HG03060 (cell line): ENCODE data around the gene SYTL5.
A peak's percentile ranks its signal among the peaks of the same experiment; 100 is the strongest.

Source experiments
- ATAC-seq: cut with Tn5 transposase; IDR thresholded peaks from one replicate; pipeline ENCODE4 v1.9.1; 2021; ENCODE audit warnings: low read depth, moderate number of reproducible peaks; ENCODE audit not compliant: unreplicated experiment

The SYTL5 gene

DNA sequence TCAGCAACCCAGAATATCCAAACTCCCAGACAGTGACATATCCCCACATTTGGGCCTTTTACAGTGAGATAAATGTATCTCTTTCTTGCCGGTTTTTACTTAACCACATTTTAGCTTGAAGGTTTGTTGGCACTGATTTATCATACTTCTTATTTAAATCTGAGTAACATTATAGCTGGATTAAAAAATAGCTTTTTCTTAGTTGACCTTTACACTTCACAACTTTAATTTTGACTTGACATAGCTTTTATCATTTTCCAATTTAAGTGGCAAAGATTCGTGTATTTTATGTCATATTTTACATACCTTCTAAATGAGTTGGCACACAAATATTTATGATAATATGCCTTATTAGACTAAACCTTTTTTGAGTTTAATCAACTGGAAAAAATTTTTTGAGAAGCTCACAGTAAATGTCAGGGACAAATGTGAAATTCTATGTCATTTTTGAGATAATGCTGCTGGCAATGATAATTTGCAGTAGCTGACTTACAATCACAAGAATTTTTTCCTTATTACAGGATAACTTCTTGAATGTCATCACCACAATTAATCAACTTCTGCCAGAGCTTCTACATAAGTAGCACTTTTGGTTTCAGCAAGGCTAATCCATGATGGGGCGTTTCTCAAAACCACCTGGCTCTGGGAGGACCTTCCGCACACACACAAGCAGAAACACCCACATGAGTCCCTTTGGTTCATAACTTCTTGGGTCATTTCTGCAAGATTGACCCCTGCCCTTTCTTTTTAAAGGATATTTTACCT lies 80.3 kb downstream of the SYTL5 start:
- ATAC-seq = no peak

DNA sequence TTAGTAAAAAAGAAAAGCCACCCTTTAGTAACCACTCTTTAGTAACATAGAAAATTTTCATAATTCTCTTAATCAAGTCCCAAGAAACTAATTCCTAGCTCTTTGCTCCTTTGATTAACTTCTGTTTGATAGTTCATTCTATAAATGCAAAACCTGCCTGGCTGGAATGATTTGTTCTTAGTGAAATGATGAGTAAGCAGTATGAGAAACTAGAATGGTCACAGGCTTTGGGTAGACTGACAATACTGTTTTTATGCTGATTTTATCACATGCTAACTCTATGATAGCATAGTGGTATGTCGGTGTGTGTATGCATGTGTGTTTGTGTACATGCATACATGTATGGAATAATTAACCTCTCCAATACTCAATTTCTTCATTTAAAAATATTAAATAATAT lies 81.2 kb downstream of the SYTL5 start:
- no peak for ATAC-seq

DNA sequence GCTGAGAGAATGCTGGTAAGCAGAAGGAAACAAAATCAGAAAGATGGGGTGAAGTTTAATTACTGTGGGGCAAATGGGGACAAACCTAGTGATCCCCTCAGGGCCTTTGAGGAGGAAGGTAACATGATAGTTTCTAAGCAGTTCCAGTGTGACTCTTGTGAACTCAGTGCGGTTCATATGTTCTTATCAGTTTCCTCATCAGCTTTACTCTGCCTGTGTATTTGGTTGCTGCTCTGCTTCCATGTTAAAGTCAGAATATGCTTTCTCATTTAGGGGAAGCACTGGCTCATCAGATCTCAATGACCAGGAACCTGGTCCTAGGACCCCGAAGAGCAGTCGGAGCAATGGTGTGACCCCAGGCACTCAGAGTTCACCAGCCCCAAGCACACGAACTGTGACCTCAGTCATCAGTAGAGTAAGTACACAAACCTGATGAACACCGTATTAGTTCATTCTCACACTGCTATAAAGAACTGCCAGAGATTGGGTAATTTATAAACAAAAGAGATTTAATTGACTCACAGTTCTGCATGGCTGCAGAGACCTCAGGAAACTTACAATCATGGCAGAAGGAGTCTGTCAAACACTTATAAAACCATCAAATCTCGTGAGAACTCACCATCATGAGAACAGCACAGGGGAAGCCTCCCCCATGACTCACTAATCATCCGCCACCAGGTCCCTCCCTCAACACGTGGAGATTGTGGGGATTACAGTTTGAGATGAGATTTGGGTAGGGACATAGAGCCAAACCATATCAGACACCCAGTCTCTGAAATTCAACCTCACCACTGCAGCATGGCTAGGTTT lies 83.0 kb downstream of the SYTL5 start:
- no peak for ATAC-seq

DNA sequence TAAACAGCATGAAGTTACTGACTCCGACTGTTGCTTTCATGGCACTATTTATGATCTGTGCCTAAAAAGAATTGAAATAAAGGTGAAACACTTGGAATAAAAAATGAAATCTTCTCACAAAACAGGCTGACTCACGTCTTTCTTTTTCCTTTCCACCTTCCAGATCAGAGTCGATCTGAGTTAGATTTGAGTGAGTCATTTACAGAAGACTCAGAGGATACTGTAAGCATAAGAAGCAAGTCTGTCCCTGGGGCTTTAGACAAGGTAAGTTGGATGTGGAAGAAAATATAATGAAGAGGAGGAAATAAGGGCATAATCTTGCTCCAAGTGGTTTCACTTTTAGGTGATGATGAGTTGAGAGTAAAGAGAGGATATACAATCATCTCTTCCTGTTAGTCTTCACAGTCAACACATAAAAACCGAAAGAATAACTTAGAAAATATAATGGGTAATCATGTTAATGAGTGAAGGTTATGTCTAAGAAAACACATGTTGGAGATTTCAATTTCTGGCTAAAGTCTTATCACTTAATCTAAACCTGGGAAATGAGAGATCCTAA lies 89.7 kb downstream of the SYTL5 start:
- no peak for ATAC-seq

DNA sequence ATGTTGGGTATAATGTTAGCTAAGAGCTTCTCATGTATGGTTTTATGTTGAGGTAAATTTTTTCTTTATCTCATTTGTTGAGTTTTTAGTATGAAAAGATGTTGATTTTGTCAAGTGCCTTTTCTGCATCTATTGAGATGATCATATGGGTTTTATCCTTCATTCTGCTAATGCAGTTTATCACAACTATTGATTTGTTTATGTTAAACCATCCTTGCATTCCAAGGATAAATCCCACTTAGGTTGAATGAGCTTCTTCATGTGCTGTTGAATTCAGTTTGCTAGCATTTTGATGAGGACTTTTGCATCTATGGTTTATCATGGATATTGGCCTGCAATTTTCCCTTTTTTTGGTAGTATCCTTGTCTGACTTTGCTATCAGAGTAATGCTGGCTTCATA lies 93.3 kb downstream of the SYTL5 start:
- no peak for ATAC-seq

DNA sequence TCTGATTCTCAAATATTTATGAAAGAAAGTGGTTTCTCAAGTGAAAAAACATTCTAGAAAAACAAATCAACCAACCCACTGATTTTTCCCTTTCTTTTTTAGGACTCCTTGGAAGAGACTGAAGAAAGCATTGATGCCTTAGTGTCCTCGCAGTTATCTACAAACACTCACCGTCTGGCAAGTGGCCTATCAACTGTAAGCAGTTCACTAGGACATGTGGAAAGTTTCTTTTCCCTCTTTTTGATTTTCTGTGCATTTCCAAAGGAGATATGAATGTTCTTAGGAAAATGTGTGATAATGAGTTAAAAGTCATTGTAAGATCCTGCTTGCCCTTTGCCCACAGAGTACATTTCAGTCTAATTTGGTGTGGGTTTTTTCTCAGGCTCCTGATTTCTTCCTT lies 95.9 kb downstream of the SYTL5 start:
- no peak for ATAC-seq

DNA sequence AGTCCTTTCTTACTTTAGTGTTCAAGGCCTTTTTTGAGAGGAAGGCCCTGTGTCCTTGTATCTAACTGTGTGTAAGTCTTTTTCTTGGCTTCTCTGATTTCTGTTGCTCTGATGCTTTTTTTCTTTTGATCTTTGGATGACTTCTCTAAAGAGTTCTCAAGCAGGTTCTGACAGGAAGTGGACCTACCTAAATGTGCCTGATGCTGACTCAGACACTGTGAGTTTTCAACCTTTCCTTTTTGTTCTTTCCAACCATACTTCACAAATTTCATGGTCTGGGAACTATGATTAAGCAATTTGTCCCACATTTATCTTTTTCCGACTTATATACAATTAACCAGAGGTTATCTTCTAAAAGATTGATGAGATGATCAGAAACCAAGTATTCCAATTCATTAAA lies 96.5 kb downstream of the SYTL5 start:
- ATAC-seq = no peak

DNA sequence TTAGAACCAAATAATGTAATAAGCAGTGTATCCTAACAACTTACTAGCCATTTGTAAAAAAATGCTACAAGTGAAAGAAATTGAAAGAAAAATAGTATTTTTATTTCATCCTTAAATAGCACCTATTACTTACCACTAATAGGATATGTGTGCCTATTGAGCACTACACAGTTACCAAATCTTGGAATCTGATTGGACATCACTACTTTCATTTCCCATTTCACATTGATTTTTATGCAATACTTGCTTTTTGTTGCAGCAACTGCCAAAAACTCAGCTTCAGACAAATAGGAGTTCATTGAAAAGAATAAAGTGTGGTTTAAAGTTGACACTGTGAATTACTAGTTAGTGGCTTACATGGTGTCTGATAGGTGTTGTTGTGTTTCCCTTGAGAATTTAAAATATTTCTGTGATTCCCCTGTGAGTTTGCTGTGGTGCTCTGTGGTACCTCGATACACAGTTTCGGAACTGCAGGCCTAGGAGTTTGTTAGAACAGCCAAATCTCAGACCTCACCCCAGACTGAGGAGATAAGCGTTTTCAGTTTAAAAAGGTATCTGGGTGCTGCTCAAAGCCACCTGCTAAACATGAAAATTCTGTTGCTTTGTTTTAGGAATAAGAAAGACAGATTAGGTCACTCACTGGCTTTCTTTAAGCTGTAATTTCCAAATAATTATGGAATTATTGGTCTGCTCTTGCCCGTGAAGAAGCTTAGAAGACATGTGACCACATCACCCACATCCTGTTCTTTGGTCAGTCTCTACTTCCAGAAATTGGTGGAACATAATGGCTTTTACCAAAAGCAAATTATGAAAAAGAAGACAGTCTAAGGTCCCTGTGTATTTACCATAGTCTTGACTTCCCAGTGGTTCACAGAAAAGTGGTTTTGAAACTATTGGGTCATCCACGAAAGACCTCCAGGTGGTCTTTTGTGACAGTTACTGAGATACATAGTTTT lies 97.8 kb downstream of the SYTL5 start:
- ATAC-seq = no peak

DNA sequence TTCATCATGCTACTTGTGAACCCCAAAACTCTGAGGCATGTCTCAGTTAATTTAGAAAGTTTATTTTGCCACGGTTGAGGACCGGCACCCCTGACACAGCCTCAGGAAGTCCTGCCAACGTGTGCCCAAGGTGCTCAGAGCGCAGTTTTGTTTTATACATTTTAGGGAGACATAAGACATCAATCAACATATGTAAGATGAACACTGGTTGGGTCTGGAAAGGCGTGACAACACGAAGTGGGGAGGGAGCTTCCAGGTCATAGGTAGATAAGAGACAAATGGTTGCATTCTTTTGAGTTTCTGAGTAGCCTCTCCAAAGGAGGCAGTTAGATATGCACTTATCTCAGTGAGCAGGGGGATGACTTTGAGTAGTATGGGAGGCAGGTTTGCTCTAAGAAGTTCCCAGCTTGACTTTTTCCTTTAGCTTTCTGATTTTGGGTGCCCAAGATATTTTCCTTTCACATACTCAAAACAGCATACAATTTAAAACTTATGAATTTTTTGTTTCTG lies 98.9 kb downstream of the SYTL5 start:
- ATAC-seq = no peak

DNA sequence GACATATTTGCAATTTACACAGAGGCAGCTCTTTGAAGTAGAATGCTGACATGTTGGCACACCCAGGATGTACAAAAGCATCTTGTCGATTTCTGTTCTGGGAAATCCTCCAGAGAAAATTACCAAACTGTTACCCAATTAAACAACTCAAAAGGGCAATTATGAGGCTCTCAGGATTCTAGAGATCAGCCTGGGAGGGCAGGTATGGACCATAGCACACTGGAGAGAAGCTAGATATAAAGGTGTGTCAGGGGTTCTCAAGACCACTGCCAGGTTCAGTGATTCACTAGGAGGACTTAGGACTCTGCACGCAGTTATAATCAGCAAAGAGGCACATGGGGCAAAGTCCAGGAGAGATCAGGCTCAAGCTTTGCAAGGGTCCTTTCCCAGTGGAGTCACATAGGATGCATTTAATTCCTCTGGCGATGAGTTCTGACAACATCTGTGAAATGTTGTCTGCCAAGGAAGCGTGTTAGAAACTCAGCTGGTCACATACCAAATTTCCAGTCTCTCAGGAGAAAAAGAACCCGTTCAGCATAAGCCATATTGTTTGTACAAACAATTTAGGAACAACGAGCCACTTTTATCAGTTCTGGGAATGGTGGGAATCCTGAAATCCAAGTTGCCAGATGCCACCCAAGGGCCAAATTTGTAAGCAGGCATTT lies 100.8 kb downstream of the SYTL5 start:
- no peak for ATAC-seq

DNA sequence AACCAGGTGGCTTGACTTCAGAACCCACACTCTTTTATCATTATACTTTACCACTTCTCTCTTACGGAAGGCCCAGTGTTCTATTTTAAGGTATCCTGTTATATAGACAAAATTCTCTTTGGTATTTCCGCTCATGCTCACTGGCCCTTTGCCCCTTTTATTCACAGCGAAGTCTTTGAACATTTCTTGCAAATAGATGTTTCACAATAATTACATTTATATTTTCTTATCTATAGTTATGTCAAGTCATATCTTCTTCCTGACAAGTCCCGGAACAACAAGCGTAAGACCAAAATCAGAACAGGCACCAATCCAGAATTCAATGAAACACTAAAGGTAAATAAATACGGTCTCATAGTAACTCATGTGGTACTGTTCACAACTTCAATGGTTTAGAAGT lies 102.0 kb downstream of the SYTL5 start:
- ATAC-seq = no peak

DNA sequence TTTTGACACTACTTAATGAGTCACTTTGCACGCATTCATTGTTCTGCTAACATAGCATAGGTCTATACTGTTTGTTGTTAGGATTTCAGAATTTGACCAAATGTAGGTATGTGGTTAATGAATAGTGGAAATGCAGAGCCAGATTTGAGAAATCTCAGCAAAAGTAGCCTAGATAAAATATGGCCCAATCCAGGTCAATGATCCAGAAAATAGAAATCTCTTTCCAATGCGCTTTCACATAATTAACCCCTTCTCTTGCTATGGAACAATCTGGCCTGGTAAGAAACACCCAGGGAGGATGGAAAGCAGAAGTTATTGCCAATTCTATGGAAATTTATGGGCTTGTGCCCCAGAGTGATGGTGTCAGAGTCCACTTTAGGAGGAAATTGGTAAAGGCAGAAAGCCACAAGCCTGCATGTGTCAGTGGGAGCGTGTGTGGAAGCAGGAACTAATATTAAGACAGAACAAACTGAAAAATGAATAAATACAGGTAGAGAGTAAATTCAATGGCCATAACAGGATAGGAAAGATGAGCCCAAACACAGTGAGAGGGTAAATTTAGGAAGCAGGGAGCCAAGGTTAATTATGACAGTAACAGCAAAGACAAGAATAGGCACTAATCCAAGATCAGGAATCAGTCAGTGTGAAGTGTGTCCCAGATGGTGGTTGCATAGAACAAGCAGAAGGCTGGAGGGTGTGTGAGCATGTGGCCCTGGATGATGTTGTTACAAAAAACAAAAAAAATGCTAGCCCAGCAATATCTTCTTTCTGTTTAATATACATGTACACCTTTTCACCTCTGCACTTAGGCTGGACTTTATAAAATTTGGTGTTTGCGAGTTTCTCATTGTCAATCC lies 102.9 kb downstream of the SYTL5 start:
- no peak for ATAC-seq

DNA sequence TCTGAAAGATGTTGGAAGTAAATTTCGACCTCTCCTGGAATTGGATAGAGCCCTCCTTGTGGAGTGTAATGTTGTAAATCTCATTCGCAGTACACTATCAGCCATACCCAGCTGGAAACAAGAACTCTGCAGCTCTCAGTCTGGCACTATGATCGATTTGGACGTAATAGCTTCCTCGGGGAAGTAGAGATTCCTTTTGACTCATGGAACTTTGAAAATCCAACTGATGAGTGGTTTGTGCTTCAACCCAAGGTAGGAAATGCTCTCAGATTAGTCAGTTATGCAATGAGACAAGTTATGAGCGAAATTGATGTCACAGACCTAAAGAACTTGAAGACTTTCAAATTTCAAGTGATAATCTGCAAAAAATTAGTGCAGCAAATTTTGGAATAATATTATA lies 103.9 kb downstream of the SYTL5 start:
- ATAC-seq = no peak

DNA sequence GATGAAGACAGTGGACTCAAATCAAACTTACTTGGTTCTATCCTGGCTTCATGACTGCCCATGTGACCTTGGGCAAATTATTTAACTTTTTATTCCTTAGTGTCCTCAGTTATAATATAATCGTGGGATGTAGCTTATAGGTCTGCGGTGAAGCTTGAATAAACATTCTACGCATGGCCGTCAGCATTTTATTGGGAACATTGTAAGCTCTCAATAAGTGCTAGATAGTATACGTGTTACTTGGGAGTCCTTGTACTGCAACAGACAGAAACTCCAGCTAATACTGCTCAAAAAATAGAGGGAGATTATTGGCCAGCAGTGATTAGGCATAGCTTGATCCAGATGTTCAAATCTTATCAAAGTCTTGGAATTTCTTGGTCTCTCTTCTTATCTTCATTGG lies 104.8 kb downstream of the SYTL5 start:
- ATAC-seq = no peak

DNA sequence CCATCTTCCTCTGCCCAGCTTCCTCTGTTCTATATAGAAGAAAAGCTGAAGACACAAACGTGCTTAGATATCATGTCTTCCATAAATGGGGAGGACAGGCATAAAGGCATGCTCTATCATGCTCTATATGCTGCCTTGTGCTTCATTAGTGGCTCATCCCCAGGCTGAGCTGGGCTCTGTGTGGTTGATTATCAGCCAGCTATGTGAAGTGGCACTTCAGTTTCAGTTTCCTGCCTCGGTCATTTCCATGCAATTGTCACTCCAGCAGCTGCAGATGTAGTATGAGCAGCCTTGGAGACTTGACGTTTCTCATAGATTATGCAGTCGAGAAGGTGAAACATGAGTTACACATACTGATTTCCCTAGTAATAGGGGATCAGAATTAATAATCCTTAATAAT lies 106.2 kb downstream of the SYTL5 start:
- ATAC-seq = peak; percentile 78

DNA sequence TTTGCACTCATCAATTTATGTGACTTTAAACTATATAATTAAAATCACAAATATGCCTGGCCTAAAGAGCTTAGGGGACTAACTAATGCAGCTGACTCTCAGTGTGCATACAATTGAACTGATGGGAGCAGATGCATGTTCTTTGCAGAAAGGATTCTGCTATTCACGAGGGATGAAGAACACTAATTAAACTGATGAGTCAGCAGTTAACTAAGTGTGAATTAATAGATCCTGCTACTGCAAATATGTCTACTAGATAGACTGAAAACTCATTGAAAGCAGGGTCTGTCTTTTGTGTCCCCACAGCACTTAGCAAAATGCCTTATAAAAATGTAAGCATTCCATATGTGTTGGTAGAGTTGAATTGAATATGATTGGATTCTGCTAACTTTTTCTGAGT lies 110.4 kb downstream of the SYTL5 start:
- ATAC-seq = no peak

DNA sequence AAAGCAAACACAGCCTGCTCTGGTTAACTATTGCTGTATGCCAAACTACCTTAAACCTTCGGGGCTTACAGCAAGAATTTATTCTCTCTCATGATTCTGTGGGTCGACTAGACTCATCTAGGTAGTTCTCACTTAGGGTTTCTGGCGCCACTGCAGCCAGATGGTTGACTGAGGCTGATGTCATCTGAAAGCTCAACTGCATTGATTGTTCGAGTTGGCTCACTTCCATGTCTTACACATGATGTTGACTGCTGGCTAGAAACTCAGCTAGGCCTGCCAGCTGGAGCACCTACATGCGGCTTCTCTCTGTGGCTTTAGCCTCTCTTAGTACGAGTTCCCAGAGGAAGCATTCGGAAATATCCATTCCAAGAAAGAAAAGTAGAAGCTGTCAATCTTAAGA lies 111.1 kb downstream of the SYTL5 start:
- no peak for ATAC-seq

DNA sequence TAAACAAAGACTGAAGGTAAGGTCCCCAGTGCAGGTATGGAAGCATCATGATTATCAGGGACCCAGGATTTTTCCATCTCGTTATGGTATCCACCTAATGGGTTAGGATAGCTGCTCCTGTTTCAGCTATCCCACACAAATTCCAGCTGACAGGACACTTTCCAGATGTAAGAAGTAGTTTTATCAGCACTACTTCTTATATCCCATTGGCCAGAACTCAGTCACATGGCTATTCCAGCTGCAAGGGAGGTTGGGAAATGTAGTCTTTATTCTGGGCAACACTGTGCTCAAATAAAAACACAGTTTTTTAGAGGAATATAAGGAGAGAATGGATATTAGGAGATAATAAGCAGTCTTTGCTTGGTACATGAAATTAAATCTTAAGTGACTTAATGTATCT lies 117.6 kb downstream of the SYTL5 start:
- no peak for ATAC-seq

DNA sequence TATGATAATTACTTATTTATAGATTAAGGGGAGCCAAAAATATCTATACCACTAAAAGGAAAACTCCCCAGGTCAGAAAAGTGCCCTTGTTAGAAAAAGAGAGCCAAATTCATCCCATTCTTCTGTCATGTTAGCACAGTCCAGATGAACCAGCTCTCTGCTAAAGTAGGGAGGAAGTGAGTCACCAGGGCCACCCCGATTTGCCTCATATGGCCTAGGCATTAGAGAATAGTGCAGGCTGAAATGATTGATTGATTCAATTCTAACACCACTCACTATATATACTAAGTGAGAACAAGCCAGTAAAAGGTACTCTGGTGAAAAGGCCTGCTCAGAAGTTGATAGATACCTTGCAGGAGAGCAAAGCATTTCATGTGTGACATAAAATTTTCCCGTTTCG lies 119.8 kb downstream of the SYTL5 start:
- ATAC-seq = no peak
